ENCODE measurements around the gene URAD.

URAD gene

GRCh38 chr13:27972478-27972820, 16.0 kb downstream of the URAD start:
- in situ Hi-C loops (cut with MboI; ENCODE audit: low pct_unique_long_range_greater_than_20kb, low sequenced_read_pairs, unreplicated experiment): loop anchor here (5.0 to 10.0 kb wide), 2 partner anchors 45 to 178 kb away; partner anchors contain the start of gene GSX1
- DNase-seq (ENCODE audit: low spot score): no peak
- no peak for TF ChIP-seq CTCF (IDR thresholded peaks at IDR 0.05; ENCODE audit: extremely low read depth, insufficient read depth, missing control alignments)

GRCh38 chr13:27971776-27972477, 16.6 kb downstream of the URAD start:
- TF ChIP-seq CTCF (IDR thresholded peaks at IDR 0.05; ENCODE audit: extremely low read depth, insufficient read depth, missing control alignments): no peak
- in situ Hi-C loops (cut with MboI; ENCODE audit: low pct_unique_long_range_greater_than_20kb, low sequenced_read_pairs, unreplicated experiment): loop anchor here (5.0 to 10.0 kb wide), 2 partner anchors 45 to 177 kb away; partner anchors contain the start of gene GSX1
- no peak for DNase-seq (ENCODE audit: low spot score)

GRCh38 chr13:27971236-27971645, 17.3 kb downstream of the URAD start:
- no peak for DNase-seq (ENCODE audit: low spot score)
- TF ChIP-seq CTCF (IDR thresholded peaks at IDR 0.05; ENCODE audit: extremely low read depth, insufficient read depth, missing control alignments): no peak
- in situ Hi-C loops (cut with MboI; ENCODE audit: low pct_unique_long_range_greater_than_20kb, low sequenced_read_pairs, unreplicated experiment): loop anchor here (5.0 to 10.0 kb wide), 2 partner anchors 44 to 176 kb away; partner anchors contain the start of gene GSX1

- in situ Hi-C loops (cut with MboI; ENCODE audit: low pct_unique_long_range_greater_than_20kb, low sequenced_read_pairs, unreplicated experiment): loop anchor here (5.0 to 10.0 kb wide), 2 partner anchors 43 to 176 kb away; partner anchors contain the start of gene GSX1
- DNase-seq (ENCODE audit: low spot score): no peak
- TF ChIP-seq CTCF (IDR thresholded peaks at IDR 0.05; ENCODE audit: extremely low read depth, insufficient read depth, missing control alignments): no peak
These were observed 17.9 kb downstream of the URAD start for GRCh38 chr13:27970382-27971235.

- no peak for TF ChIP-seq CTCF (IDR thresholded peaks at IDR 0.05; ENCODE audit: extremely low read depth, insufficient read depth, missing control alignments)
- in situ Hi-C loops (cut with MboI; ENCODE audit: low pct_unique_long_range_greater_than_20kb, low sequenced_read_pairs, unreplicated experiment): loop anchor here (5.0 to 10.0 kb wide), 2 partner anchors 43 to 175 kb away; partner anchors contain the start of gene GSX1
- DNase-seq (ENCODE audit: low spot score): no peak
These were observed 18.6 kb downstream of the URAD start for GRCh38 chr13:27969866-27970229.

- DNase-seq (ENCODE audit: low spot score): peak; percentile 47
- in situ Hi-C loops (cut with MboI; ENCODE audit: low pct_unique_long_range_greater_than_20kb, low sequenced_read_pairs, unreplicated experiment): no loop called here
- no peak for TF ChIP-seq CTCF (IDR thresholded peaks at IDR 0.05; ENCODE audit: extremely low read depth, insufficient read depth, missing control alignments)
These were observed 19.2 kb downstream of the URAD start, which contains the start of gene CDX2 for GRCh38 chr13:27969082-27969865. Gene CDX2, minus strand, starts transcription at chr13:27969315. Its CDS starts 309 bp downstream, at chr13:27969006.

Data from GM13977 (cell line).